Fibroblast of skin of left quadriceps (primary cell): ENCODE measurements around the gene ADCK2.
A peak's percentile ranks its signal among the peaks of the same experiment; 100 is the strongest.
"Not testable (repeated sequence)": the region's sequence is repeated elsewhere in the genome, so short reads cannot be mapped to it uniquely, and the experiment has no call there.

Source experiments
- DNase-seq, 2 experiments: peaks; one replicate each; pipeline ENCODE4 v3.0.0-alpha.2; 2013; ENCODE audit warnings: low read depth in 2 of 2

ADCK2 gene

GRCh38 chr7:140645166-140645900, 27.4 kb upstream of the ADCK2 start:
- no peak for DNase-seq

DNA sequence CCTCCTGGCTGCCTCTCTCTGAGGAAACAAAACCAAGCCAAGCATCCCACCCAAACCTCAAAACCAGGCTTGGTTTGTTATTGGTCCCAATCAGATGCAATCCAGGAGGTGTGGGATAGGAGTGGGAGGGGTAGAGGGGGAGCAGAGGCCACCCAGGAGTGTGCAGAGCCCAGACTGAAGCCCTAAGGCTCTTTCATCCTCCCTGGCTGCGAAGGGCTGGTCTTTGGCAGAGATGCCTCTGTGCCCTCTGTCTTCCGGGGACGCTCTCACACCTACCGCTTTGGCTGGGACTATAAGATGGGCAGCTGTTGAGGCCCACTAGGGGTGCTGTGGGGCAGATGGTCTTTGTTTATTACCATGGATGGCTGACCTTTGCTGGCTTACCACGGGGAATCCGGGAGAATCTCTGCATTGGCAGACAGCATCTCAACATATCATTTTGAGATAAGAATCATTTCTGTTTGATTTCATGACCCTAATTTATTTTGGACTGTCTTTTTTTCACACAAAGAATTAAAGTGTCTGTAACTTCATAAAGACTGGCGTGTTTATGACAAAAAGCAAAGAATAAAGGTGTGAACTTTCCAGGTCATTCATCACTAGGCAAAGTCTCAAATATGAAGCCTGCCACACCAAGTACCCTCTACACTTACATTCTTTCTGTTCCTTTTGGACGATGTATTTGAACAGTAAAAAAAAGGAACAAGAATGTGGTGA, 25.7 kb upstream of the ADCK2 start:
- no peak for DNase-seq

DNA sequence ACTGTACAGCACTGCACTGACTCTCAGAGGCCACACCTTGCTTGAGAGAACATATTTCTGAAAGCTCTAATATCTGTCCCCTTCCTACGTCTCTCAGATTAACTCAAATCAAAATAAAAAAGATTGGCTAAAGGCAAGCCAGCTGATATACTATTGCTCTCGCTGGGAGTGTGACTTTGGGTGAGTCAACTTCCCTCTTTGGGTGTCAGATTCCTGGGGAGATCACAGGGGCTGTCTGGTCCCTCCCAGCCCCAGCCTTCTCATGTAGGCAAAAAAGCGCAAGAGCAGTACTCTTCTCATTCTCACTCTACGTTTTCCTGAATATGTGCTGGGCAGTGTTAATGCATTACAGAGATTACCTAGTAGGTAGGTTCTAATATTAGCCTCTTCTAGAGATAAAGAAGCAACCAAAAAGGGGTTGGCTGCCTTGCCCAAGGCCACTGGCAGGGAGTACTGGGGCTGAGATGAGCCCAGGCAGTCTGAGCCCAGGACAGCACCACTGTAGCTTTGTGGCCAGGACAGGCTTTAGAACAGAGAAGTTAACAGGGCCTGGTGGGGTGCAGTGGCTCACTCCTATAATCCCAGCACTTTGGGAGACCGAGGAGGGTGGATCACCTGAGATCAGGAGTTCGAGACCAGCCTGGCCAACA, 23.1 kb upstream of the ADCK2 start:
- DNase-seq, result no peak

GRCh38 chr7:140650367-140650766, 22.4 kb upstream of the ADCK2 start:
- DNase-seq, result no peak

DNA sequence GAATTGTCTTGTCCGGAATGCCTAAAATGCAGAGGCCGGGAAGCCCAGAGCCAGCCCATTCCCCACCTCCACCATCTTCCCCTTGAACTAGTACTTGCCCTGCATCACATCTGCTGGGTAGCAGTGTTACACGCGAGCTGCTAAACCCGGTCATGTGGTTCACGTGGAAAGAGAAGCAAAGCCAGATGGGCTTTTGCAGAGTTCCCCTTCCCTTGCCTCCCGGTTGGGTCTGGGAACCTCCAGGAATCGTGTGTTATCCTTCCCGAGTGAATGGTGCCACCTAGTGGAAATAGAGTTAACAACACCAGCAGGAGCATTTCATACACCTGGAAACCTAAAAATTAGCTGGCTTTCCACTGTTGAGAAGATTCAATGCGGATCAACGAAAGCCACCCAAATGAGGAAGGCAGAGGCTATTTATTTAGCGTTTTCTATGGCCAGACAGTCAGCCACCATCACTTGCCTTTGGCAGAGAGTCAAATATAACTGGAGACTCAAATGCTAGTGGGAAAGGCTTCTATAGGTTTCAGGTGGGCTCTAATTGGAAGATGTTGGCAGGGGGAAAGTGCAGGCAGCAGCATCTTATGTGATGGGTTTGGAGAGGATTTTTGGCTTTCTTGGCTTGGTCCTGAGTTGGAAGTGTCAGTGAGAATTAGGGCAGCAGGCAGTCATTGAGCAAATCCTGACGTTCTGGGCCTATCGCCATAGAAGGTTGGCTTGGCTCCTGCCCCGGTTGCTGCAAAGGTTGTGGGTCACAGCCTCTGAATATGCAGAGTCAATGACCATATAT, 19.2 kb upstream of the ADCK2 start:
- peak; percentile 74 to 77 for DNase-seq

DNA sequence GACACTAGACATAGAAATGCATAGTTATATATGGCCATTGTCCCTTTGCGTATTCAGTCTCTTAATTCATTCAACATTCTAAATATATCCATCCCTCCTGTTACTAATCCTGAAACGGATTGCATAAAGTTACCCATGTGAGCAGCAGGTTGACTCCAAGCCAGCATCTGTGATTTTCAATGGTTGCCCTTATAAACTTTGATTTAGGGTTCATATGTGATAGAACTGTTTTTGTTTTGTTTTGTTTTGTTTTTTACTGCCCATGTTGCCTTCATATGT, 18.7 kb upstream of the ADCK2 start:
- no peak for DNase-seq

DNA sequence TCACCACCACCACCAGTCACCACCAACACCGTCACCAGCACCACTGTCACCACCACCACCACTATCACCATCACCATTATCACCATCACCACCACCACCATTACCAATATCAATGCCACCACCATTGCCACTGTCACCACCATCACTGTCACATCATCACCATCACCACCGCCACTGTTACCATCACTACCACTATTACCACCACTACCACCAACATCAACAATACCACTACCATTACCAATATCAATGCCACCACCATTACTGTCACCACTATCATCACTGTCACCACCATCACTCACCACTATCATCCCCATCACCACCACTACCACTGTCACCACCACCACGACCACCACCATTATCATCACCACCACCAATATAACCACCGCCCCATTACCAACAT, 18.1 kb upstream of the ADCK2 start:
- no peak for DNase-seq

GRCh38 chr7:140655511-140656408, 17.0 kb upstream of the ADCK2 start:
- DNase-seq, result no peak

DNA sequence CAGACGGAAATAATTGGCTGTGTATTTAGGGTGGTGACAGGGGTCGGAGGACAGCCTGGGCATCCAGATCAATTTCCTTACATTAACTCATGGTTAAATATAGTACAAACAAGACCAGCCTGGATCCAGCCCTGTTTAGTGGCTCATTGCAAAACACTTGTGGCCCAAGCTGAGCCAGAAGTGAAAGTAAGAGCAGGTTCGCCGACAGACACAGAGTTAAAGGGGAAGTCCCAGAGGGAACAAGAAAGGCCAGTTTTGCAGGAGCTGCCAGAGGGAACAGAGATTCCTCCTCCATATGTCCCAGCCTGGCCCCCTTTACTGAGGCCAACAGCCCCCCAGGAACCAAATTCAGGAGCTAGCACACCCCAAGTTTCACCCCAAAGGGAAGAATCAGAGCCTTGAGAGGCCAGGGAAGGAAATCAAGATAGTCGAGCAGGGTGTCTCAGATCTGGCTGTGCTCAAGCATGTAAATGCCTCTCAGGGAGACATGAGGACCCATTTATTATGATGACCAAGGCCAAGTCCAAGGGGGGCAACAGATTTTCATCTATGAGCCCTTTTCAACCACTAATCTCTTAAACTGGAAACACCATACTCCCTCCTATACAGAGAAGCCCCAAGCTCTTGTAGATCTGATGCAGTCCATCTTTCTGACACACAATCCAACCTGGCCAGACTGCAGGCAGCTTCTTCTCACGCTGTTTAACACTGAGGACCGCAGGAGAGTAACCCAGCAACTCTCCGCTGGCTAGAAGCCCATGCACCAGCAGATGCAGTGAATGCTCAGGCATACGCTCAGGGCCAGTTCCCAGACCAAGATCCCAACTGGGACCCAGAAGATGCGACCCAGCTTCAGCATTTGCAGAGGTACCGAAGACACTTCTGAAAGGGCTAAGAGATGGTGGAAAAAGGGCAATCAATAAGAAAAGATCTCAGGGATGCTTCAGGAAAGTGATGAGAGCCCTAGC, 15.9 kb upstream of the ADCK2 start:
- DNase-seq, result no peak

- DNase-seq, result no peak
Observed at GRCh38 chr7:140657891-140658290, 14.9 kb upstream of the ADCK2 start.

- peak in 1 of 2 experiments; percentile 59 for DNase-seq
Observed at GRCh38 chr7:140659856-140660255, 12.9 kb upstream of the ADCK2 start.

- no peak for DNase-seq
Observed at GRCh38 chr7:140661124-140661523, 11.6 kb upstream of the ADCK2 start.

- not testable (repeated sequence) for DNase-seq
Observed at GRCh38 chr7:140662938-140663337, 9.8 kb upstream of the ADCK2 start.

- no peak for DNase-seq
Observed at GRCh38 chr7:140667476-140667875, 5.3 kb upstream of the ADCK2 start.

GRCh38 chr7:140668641-140669040, 4.1 kb upstream of the ADCK2 start:
- DNase-seq, result no peak

DNA sequence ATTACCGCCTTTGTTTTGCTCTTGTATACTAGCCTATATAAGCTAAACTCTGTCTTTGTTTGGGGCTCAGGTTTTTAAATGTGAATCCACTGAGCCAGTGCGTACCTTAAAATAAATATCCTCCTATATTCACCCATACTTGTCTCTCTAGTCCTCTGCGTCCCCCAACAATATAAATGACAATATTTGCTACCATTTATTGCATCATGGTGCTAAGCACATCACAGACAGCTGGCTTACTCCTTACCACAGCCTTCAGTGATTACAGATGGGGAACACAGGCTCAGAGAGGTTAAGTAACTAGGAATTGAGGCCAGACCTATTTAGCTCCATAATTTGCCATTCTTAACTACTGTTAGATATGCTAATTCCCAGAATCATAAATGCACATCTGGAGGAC, 3.4 kb upstream of the ADCK2 start:
- DNase-seq, result no peak

DNA sequence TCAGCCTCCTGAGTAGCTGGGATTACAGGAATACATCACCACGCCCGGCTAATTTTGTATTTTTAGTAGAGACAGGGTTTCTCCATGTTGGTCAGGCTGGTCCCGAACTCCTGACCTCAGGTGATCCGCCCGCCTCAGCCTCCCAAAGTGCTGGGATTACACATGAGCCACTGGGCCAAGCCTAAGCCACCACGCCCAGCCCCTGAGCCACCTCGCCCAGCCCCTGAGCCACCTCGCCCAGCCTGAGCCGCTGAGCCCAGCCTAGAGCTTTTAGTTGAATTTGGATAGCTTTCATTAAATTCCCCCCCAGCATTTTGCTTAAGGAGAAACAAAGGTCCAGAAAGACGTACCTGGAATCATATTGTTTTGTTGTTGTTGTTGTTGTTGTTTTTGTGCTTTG, 2.9 kb upstream of the ADCK2 start:
- DNase-seq, result not testable (repeated sequence)

DNA sequence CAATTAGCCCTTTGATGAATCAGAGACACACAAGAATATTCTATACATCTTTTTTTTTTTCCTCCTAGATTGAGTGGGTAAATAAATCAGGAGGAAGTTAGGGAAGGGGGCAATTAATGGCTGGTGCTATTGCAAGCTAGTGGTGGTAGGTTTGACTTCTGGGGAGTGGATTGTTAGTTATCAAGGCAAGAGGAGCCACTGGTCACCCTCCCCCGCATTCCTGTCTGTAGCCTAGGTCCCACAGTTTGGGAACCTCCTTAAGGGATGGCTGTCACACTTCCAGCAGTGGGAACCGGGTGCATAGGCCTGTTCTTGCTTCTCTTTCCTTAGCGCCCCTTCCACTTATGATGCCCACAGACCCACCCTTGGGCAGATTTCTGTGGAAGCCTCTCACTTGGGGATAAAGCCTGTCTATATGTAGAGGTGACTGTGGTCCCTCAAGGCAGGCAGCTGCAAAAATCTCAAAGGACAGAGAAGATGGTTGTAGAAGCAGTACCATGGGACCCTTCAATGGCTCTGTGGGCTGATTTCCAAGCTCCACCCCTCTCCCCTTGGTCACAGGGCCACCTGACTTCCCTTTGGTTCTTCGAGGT, 2.3 kb upstream of the ADCK2 start:
- no peak for DNase-seq

DNA sequence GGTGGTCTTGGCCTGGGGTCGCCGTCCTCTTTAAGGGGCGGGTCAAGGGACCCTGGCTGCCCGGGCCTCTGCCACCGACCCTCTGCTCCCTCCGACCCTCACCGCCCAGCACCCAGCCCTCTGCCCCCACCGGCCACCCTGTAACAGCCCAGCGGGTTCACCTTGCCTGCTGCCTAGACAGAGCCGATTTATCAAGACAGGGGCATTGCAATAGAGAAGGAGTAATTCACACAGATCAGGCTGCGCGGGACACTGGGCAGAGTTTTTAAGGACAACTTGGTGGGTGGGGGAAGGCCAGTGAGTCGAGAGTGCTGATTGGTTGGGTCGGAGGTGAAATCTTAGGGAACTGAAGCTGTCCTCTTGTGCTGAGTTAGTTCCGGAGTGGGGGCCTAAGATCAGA, 779 bp upstream of the ADCK2 start:
- no peak for DNase-seq
